ENCODE results near the gene LAMP1. TPM values are rescaled to one million over a fixed set of nuclear protein-coding genes. Genes with fewer than 3 reads are reported as not detected.
"Not testable (repeated sequence)": the region's sequence is repeated elsewhere in the genome, so short reads cannot be mapped to it uniquely, and the experiment has no call there.

LAMP1 gene
- total RNA-seq, 1 donor from 2014 or later = 77.8 TPM

- TF ChIP-seq POLR2AphosphoS5 (IDR thresholded peaks at IDR 0.05; ENCODE audit: insufficient read depth in 1 of 2, low read depth in 1 of 2) = no peak
- no peak for TF ChIP-seq POLR2A (IDR thresholded peaks at IDR 0.05)
- Histone ChIP-seq H3K36me3 (no peaks in the 10 kb centered on the region), H3K27me3 (no peaks in the 10 kb centered on the region), H3K9me3 (no peaks in the 10 kb centered on the region), H3K4me3 (no peak overlapping the region), H3K4me1 (no peaks in the 10 kb centered on the region), H3K27ac (no peak overlapping the region)
- no peak for DNase-seq (ENCODE audit: extremely low spot score in 2 of 2)
- intact Hi-C loops (cut with DNase I) = no loop called here
Measured at GRCh38 chr13:113342820-113343691, 46.0 kb downstream of the LAMP1 start.

- Histone ChIP-seq H3K27ac (no peak overlapping the region), H3K4me1 (no peaks in the 10 kb centered on the region), H3K27me3 (no peaks in the 10 kb centered on the region), H3K9me3 (no peaks in the 10 kb centered on the region), H3K36me3 (no peaks in the 10 kb centered on the region), H3K4me3 (no peak overlapping the region)
- TF ChIP-seq POLR2A (IDR thresholded peaks at IDR 0.05) (no peak), POLR2AphosphoS5 (IDR thresholded peaks at IDR 0.05; ENCODE audit: insufficient read depth in 1 of 2, low read depth in 1 of 2) (no peak)
- TF ChIP-seq, protein P1, sequence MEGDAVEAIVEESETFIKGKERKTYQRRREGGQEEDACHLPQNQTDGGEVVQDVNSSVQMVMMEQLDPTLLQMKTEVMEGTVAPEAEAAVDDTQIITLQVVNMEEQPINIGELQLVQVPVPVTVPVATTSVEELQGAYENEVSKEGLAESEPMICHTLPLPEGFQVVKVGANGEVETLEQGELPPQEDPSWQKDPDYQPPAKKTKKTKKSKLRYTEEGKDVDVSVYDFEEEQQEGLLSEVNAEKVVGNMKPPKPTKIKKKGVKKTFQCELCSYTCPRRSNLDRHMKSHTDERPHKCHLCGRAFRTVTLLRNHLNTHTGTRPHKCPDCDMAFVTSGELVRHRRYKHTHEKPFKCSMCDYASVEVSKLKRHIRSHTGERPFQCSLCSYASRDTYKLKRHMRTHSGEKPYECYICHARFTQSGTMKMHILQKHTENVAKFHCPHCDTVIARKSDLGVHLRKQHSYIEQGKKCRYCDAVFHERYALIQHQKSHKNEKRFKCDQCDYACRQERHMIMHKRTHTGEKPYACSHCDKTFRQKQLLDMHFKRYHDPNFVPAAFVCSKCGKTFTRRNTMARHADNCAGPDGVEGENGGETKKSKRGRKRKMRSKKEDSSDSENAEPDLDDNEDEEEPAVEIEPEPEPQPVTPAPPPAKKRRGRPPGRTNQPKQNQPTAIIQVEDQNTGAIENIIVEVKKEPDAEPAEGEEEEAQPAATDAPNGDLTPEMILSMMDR (IDR thresholded peaks at IDR 0.05) = no peak
- DNase-seq (ENCODE audit: extremely low spot score in 2 of 2) = no peak
- intact Hi-C loops (cut with DNase I) = no loop called here
Measured at GRCh38 chr13:113343692-113343968, 46.6 kb downstream of the LAMP1 start.

GRCh38 chr13:113345486-113345885, 48.4 kb downstream of the LAMP1 start:
- H3K4me1 ChIP-seq = no peaks in the 10 kb centered on the region
- intact Hi-C loops (cut with DNase I) = no loop called here
- no peaks in the 10 kb centered on the region for H3K27me3 ChIP-seq
- H3K4me3 ChIP-seq = no peak overlapping the region
- no peak overlapping the region for H3K27ac ChIP-seq
- TF ChIP-seq POLR2AphosphoS5 (IDR thresholded peaks at IDR 0.05; ENCODE audit: insufficient read depth in 1 of 2, low read depth in 1 of 2) (no peak), POLR2A (IDR thresholded peaks at IDR 0.05) (no peak)
- TF ChIP-seq, protein P1 (IDR thresholded peaks at IDR 0.05) = no peak
- no peaks in the 10 kb centered on the region for H3K9me3 ChIP-seq
- H3K36me3 ChIP-seq = no peaks in the 10 kb centered on the region
- DNase-seq (ENCODE audit: extremely low spot score in 2 of 2) = no peak

DNA sequence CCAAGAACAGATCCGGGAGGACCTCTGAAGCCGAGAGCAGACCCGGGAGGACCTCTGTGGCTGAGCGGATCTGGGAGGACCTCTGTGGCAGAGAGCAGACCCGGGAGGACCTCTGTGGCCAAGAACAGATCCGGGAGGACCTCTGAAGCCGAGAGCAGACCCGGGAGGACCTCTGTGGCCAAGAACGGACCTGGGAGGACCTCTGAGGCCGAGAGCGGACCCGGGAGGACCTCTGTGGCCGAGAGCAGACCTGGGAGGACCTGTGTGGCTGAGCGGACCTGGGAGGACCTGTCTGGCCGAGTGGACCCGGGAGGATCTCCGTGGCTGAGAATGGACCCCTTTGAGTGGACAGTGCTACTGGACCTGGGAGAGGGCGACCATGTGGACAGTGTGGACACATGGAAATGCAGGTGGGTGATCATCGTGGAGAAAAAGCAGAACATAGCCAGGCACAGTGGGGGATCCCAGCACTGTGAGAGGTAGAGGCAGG, 50.7 kb downstream of the LAMP1 start:
- H3K36me3 ChIP-seq; DNase-seq (ENCODE audit: extremely low spot score in 2 of 2); H3K27me3 ChIP-seq; H3K27ac ChIP-seq; intact Hi-C loops (cut with DNase I); H3K4me1 ChIP-seq; H3K4me3 ChIP-seq; H3K9me3 ChIP-seq: not testable (repeated sequence)

DNA sequence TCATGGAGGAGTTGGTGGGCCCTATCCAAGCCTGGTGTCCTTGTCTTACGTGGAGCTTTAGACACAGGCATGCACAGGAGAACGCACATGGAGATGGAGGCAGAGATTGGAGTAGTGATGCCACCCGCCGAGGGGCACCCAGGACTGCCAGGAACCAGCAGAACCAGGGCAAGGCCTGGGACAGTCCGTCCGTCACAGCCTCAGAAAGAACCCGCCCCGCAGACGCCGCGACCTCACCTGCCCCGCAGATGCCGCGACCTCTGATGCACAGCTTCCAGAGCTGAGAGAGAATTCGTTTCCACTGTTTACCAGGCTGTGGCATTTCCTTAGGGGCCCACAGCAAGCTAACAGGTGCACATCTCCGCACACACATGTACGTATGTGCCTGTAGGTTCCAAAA, 51.6 kb downstream of the LAMP1 start:
- DNase-seq (ENCODE audit: extremely low spot score in 2 of 2) = no peak
- no peak for TF ChIP-seq POLR2A (IDR thresholded peaks at IDR 0.05)
- TF ChIP-seq, protein P1 (IDR thresholded peaks at IDR 0.05) = no peak
- no peak for TF ChIP-seq POLR2AphosphoS5 (IDR thresholded peaks at IDR 0.05; ENCODE audit: insufficient read depth in 1 of 2, low read depth in 1 of 2)
- H3K27me3 ChIP-seq = no peaks in the 10 kb centered on the region
- no peaks in the 10 kb centered on the region for H3K4me1 ChIP-seq
- intact Hi-C loops (cut with DNase I) = no loop called here
- no peak overlapping the region for H3K27ac ChIP-seq
- no peaks in the 10 kb centered on the region for H3K9me3 ChIP-seq
- no peaks in the 10 kb centered on the region for H3K36me3 ChIP-seq
- no peak overlapping the region for H3K4me3 ChIP-seq

- no peaks in the 10 kb centered on the region for H3K9me3 ChIP-seq
- H3K4me3 ChIP-seq = no peak overlapping the region
- DNase-seq (ENCODE audit: extremely low spot score in 2 of 2) = no peak
- no peaks in the 10 kb centered on the region for H3K36me3 ChIP-seq
- TF ChIP-seq POLR2A (IDR thresholded peaks at IDR 0.05) = no peak
- no peak for TF ChIP-seq POLR2AphosphoS5 (IDR thresholded peaks at IDR 0.05; ENCODE audit: insufficient read depth in 1 of 2, low read depth in 1 of 2)
- TF ChIP-seq, protein P1 (IDR thresholded peaks at IDR 0.05) = no peak
- no peaks in the 10 kb centered on the region for H3K27me3 ChIP-seq
- H3K27ac ChIP-seq = no peak overlapping the region
- intact Hi-C loops (cut with DNase I) = no loop called here
- H3K4me1 ChIP-seq = no peaks in the 10 kb centered on the region
Measured at GRCh38 chr13:113349050-113349449, 52.0 kb downstream of the LAMP1 start.
